SK-N-SH treated with all-trans-retinoic acid at 6 μM for 48 hours (cell line): Measurements from ENCODE around the gene TM4SF5.

Experiments
- ATAC-seq: fragments of 200-7000 bp; cut with Tn5 transposase; 3 replicates; pipeline ENCODE4 v1.9.1; 2020; ENCODE audit warnings: mild to moderate bottlenecking, moderate library complexity
- BACH2 ChIP-seq: fragments of 250-450 bp; sonication (Bioruptor Pico); IDR thresholded peaks from 2 replicates; pipeline ENCODE4 v1.9.0; 2021; ENCODE audit warnings: mild to moderate bottlenecking, borderline replicate concordance
- CSDC2 ChIP-seq: fragments of 250-450 bp; sonication (Bioruptor Pico); IDR thresholded peaks from 2 replicates; pipeline ENCODE4 v1.5.0; 2020; ENCODE audit warnings: mild to moderate bottlenecking, moderate library complexity
- ESRRG ChIP-seq: fragments of 250-450 bp; sonication (Bioruptor Pico); IDR thresholded peaks from 2 replicates; pipeline ENCODE4 v1.6.1; 2021; ENCODE audit warnings: mild to moderate bottlenecking
- GLIS3 ChIP-seq: fragments of 250-450 bp; sonication (Bioruptor Pico); IDR thresholded peaks from 2 replicates; pipeline ENCODE4 v1.5.0; 2020; ENCODE audit warnings: mild to moderate bottlenecking, moderate library complexity
- ISL1 ChIP-seq: fragments of 250-450 bp; sonication (Bioruptor Pico); IDR thresholded peaks from 2 replicates; pipeline ENCODE4 v2.1.2; 2022; ENCODE audit warnings: mild to moderate bottlenecking, moderate library complexity
- OSR1 ChIP-seq: fragments of 250-450 bp; sonication (Bioruptor Pico); IDR thresholded peaks from 2 replicates; pipeline ENCODE4 v1.8.0; 2022; ENCODE audit warnings: moderate library complexity, mild to moderate bottlenecking, inconsistent platforms
- POU6F1 ChIP-seq: fragments of 250-450 bp; sonication (Bioruptor Pico); IDR thresholded peaks from 2 replicates; pipeline ENCODE4 v1.8.0; 2021; ENCODE audit warnings: low read depth, mild to moderate bottlenecking, moderate library complexity, borderline replicate concordance
- PPARA ChIP-seq: fragments of 250-450 bp; sonication (Bioruptor Pico); IDR thresholded peaks from 2 replicates; pipeline ENCODE4 v1.5.0; 2020; ENCODE audit warnings: mild to moderate bottlenecking, borderline replicate concordance
- SNAI2 ChIP-seq: fragments of 250-450 bp; sonication (Bioruptor Pico); IDR thresholded peaks from 2 replicates; pipeline ENCODE4 v1.5.0; 2020; ENCODE audit warnings: mild to moderate bottlenecking, moderate library complexity
- TCF4 ChIP-seq: fragments of 250-450 bp; sonication (Bioruptor Pico); IDR thresholded peaks from 2 replicates; pipeline ENCODE4 v1.8.0; 2021; ENCODE audit warnings: mild to moderate bottlenecking, moderate library complexity, borderline replicate concordance
- TOX ChIP-seq: fragments of 250-450 bp; sonication (Bioruptor Pico); IDR thresholded peaks from 2 replicates; pipeline ENCODE4 v1.8.0; 2021; ENCODE audit warnings: mild to moderate bottlenecking, moderate library complexity, borderline replicate concordance
- TSHZ2 ChIP-seq: fragments of 250-450 bp; sonication (Bioruptor Pico); IDR thresholded peaks from 2 replicates; pipeline ENCODE4 v1.5.0; 2020; ENCODE audit warnings: mild to moderate bottlenecking, moderate library complexity
- ZC3H10 ChIP-seq: fragments of 250-450 bp; sonication (Bioruptor Pico); IDR thresholded peaks from 2 replicates; pipeline ENCODE4 v1.5.1; 2021; ENCODE audit warnings: mild to moderate bottlenecking, moderate library complexity
- ZFP3 ChIP-seq: fragments of 250-450 bp; sonication (Bioruptor Pico); IDR thresholded peaks from 2 replicates; pipeline ENCODE4 v1.5.0; 2020; ENCODE audit warnings: mild to moderate bottlenecking, moderate library complexity
- ZFP30 ChIP-seq: fragments of 450-650 bp; formaldehyde crosslinking; IDR thresholded peaks from 2 replicates; pipeline ENCODE4 v1.5.0; 2022; ENCODE audit warnings: mild to moderate bottlenecking, moderate library complexity
- ZNF565 ChIP-seq: fragments of 450-650 bp; formaldehyde crosslinking; conservative IDR thresholded peaks from 2 replicates; pipeline ENCODE4 v1.5.0; 2020; ENCODE audit warnings: low read depth, mild to moderate bottlenecking, moderate library complexity
- ZNF70 ChIP-seq: fragments of 450-650 bp; formaldehyde crosslinking; IDR thresholded peaks from 2 replicates; pipeline ENCODE4 v1.5.0; 2020; ENCODE audit warnings: mild to moderate bottlenecking, moderate library complexity
- ZNF8 ChIP-seq: fragments of 450-650 bp; formaldehyde crosslinking; IDR thresholded peaks from 2 replicates; pipeline ENCODE4 v1.5.0; 2020; ENCODE audit warnings: mild to moderate bottlenecking, moderate library complexity
- TF ChIP-seq, protein P1 (sequence below): fragments of 250-450 bp; sonication (Bioruptor Pico); IDR thresholded peaks from 2 replicates; pipeline ENCODE4 v1.5.1; 2020; ENCODE audit warnings: low read depth, mild to moderate bottlenecking, moderate library complexity
- TF ChIP-seq, protein P2 (sequence below): fragments of 250-450 bp; sonication (Bioruptor Pico); IDR thresholded peaks from 2 replicates; pipeline ENCODE4 v1.8.0; 2020; ENCODE audit warnings: mild to moderate bottlenecking, moderate library complexity, borderline replicate concordance
- TF ChIP-seq, protein P3 (sequence below): fragments of 250-450 bp; sonication (Bioruptor Pico); IDR thresholded peaks from 2 replicates; pipeline ENCODE4 v1.5.1; 2021; ENCODE audit warnings: mild to moderate bottlenecking, moderate library complexity

TM4SF5 gene

DNA sequence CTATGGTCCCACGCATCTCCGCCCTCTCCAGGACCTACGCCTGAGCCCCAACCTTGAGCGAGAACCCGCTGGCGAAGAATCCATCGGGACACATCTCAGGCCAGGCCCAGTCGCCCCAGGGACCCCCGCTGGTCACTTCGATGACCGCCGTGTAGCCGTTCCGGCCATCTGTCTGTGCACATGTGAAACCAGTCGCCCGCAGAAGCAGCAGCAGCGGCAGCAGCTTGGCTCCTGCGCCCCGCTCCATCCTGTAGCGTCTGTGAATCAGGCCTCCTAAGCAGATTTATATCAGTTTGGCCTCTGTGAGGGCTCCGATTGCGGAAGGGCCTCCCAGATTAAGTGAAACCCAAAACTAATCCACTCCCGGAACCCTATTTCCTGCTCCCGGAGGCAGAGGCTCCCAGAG, 14.4 kb downstream of the TM4SF5 start, which contains the start of gene VMO1:
Gene VMO1 (minus strand): TSS at position 259 of the 406 bp plus-strand sequence. CDS start 12 bp downstream, at position 247.
- ATAC-seq: no peak
- TF ChIP-seq TCF4 (CRISPR knock-in tag): no peak
- no peak for TF ChIP-seq GLIS3 (CRISPR knock-in tag)
- TF ChIP-seq ZFP3 (CRISPR knock-in tag): no peak
- TF ChIP-seq ZNF70 (CRISPR knock-in tag): no peak
- TF ChIP-seq, protein P1, sequence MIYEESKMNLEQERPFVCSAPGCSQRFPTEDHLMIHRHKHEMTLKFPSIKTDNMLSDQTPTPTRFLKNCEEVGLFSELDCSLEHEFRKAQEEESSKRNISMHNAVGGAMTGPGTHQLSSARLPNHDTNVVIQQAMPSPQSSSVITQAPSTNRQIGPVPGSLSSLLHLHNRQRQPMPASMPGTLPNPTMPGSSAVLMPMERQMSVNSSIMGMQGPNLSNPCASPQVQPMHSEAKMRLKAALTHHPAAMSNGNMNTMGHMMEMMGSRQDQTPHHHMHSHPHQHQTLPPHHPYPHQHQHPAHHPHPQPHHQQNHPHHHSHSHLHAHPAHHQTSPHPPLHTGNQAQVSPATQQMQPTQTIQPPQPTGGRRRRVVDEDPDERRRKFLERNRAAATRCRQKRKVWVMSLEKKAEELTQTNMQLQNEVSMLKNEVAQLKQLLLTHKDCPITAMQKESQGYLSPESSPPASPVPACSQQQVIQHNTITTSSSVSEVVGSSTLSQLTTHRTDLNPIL (CRISPR knock-in tag): no peak
- TF ChIP-seq TOX (CRISPR knock-in tag): no peak
- TF ChIP-seq, protein P2, sequence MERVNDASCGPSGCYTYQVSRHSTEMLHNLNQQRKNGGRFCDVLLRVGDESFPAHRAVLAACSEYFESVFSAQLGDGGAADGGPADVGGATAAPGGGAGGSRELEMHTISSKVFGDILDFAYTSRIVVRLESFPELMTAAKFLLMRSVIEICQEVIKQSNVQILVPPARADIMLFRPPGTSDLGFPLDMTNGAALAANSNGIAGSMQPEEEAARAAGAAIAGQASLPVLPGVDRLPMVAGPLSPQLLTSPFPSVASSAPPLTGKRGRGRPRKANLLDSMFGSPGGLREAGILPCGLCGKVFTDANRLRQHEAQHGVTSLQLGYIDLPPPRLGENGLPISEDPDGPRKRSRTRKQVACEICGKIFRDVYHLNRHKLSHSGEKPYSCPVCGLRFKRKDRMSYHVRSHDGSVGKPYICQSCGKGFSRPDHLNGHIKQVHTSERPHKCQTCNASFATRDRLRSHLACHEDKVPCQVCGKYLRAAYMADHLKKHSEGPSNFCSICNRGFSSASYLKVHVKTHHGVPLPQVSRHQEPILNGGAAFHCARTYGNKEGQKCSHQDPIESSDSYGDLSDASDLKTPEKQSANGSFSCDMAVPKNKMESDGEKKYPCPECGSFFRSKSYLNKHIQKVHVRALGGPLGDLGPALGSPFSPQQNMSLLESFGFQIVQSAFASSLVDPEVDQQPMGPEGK (CRISPR knock-in tag): no peak
- TF ChIP-seq ZFP30 (CRISPR knock-in tag): no peak
- TF ChIP-seq POU6F1 (CRISPR knock-in tag): no peak
- TF ChIP-seq BACH2 (CRISPR knock-in tag): no peak
- no peak for TF ChIP-seq ESRRG (CRISPR knock-in tag)
- TF ChIP-seq TSHZ2 (CRISPR knock-in tag): no peak
- no peak for TF ChIP-seq ZNF8 (CRISPR knock-in tag)
- TF ChIP-seq OSR1 (CRISPR knock-in tag): no peak
- no peak for TF ChIP-seq ZNF565
- TF ChIP-seq, protein P3, sequence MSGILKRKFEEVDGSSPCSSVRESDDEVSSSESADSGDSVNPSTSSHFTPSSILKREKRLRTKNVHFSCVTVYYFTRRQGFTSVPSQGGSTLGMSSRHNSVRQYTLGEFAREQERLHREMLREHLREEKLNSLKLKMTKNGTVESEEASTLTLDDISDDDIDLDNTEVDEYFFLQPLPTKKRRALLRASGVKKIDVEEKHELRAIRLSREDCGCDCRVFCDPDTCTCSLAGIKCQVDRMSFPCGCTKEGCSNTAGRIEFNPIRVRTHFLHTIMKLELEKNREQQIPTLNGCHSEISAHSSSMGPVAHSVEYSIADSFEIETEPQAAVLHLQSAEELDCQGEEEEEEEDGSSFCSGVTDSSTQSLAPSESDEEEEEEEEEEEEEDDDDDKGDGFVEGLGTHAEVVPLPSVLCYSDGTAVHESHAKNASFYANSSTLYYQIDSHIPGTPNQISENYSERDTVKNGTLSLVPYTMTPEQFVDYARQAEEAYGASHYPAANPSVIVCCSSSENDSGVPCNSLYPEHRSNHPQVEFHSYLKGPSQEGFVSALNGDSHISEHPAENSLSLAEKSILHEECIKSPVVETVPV (CRISPR knock-in tag): no peak
- TF ChIP-seq PPARA (CRISPR knock-in tag): no peak
- TF ChIP-seq ZC3H10: no peak
- TF ChIP-seq, all 23 proteins: peak for 0

GRCh38 chr17:4786516-4786915, 14.8 kb downstream of the TM4SF5 start:
- no peak for ATAC-seq
- TF ChIP-seq, protein P1 (CRISPR knock-in tag): no peak
- no peak for TF ChIP-seq TOX (CRISPR knock-in tag)
- TF ChIP-seq, protein P2 (CRISPR knock-in tag): no peak
- no peak for TF ChIP-seq OSR1 (CRISPR knock-in tag)
- no peak for TF ChIP-seq ZC3H10
- no peak for TF ChIP-seq ZNF8 (CRISPR knock-in tag)
- no peak for TF ChIP-seq TCF4 (CRISPR knock-in tag)
- TF ChIP-seq, protein P3 (CRISPR knock-in tag): no peak
- no peak for TF ChIP-seq ZNF565
- TF ChIP-seq GLIS3 (CRISPR knock-in tag): no peak
- no peak for TF ChIP-seq ZNF70 (CRISPR knock-in tag)
- no peak for TF ChIP-seq BACH2 (CRISPR knock-in tag)
- TF ChIP-seq SNAI2: no peak
- no peak for TF ChIP-seq POU6F1 (CRISPR knock-in tag)
- no peak for TF ChIP-seq ESRRG (CRISPR knock-in tag)
- TF ChIP-seq CSDC2 (CRISPR knock-in tag): no peak
- no peak for TF ChIP-seq ZFP30 (CRISPR knock-in tag)
- no peak for TF ChIP-seq ISL1
